KMS-11 (cell line): ENCODE measurements around the gene HOXA4.

Source experiments
- H2AFZ ChIP-seq: fragments of 200-600 bp; sonication (generic); 2 replicates; pipeline ENCODE4 v1.6.1; 2016; ENCODE audit warnings: antibody characterized with exemption, mixed run types, low read depth
- H3K27ac ChIP-seq: fragments of 200-600 bp; sonication (generic); 2 replicates; pipeline ENCODE4 v1.6.1; 2016; ENCODE audit warnings: mild to moderate bottlenecking, mixed run types
- H3K27me3 ChIP-seq: fragments of 200-600 bp; sonication (generic); 2 replicates; pipeline ENCODE4 v1.6.1; 2017; ENCODE audit warnings: mild to moderate bottlenecking, low read depth, mixed run types, moderate library complexity; ENCODE audit not compliant: insufficient read depth
- H3K36me3 ChIP-seq: fragments of 200-600 bp; sonication (generic); 2 replicates; pipeline ENCODE4 v1.6.1; 2017; ENCODE audit warnings: mild to moderate bottlenecking, mixed run types; ENCODE audit not compliant: insufficient read depth
- H3K4me1 ChIP-seq: fragments of 200-600 bp; sonication (generic); 2 replicates; pipeline ENCODE4 v1.6.1; 2016; ENCODE audit warnings: mild to moderate bottlenecking, low read depth, mixed run types; ENCODE audit not compliant: poor library complexity, severe bottlenecking
- H3K4me2 ChIP-seq: fragments of 200-600 bp; sonication (generic); 2 replicates; pipeline ENCODE4 v1.7.0; 2016; ENCODE audit warnings: mild to moderate bottlenecking, mixed run types
- H3K4me3 ChIP-seq: fragments of 200-600 bp; sonication (generic); IDR thresholded peaks from 2 replicates; pipeline ENCODE4 v1.6.1; 2017; ENCODE audit warnings: low read depth, low read length, mixed read lengths; ENCODE audit not compliant: insufficient read depth
- H3K79me2 ChIP-seq: fragments of 200-600 bp; sonication (generic); 2 replicates; pipeline ENCODE4 v1.6.1; 2016; ENCODE audit warnings: low read depth, mixed run types; ENCODE audit not compliant: insufficient read depth
- H3K9ac ChIP-seq: fragments of 200-600 bp; sonication (generic); 2 replicates; pipeline ENCODE4 v1.6.1; 2016; ENCODE audit warnings: mild to moderate bottlenecking, mixed run types
- H4K20me1 ChIP-seq: fragments of 200-600 bp; sonication (generic); 2 replicates; pipeline ENCODE4 v1.6.1; 2016; ENCODE audit warnings: mild to moderate bottlenecking, mixed run types; ENCODE audit not compliant: insufficient read depth
- CTCF ChIP-seq: fragments of 200-600 bp; sonication (generic); conservative IDR thresholded peaks from 2 replicates; pipeline ENCODE4 v1.6.1; 2017; ENCODE audit warnings: low read depth, mild to moderate bottlenecking, antibody characterized with exemption, low read length, moderate library complexity, mixed read lengths

Gene HOXA4

DNA sequence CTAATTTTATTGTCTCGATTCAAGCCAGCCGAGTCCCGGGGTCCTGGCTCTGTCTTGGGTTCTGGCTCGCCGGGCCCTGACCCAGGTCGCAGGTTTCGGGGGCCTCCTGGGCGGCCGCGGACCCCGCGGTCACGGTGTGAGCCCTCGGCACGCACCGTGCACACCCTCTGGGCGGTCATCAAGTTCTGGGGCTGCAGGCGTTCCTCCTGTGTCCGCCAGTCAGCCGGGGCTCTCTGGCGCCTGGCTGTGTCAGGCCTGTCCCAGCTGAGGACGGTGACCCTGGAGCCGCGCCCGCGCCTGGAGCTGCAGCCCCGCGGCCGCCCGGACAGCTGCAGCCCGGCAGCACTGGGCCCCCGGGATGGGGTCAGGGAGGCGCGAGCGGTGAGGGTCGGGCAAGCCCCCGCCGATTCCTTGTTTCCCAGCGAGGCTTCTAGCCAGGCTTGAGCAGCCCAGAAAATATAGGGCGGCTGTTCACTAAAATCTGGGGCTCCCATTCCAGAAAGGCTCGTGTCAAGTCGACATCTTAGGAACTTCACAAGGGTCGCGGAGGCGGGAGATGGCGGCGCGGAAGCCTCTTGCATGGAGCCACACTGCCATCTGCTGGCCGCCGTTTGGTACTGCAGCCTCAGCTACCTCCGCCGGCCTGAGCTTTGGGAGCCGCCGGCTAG is 30.1 kb upstream of the HOXA4 start:
- H3K27me3 ChIP-seq, result no peaks in the 10 kb centered on the region
- H3K9ac ChIP-seq, result peak overlapping the region; percentile 80
- H3K79me2 ChIP-seq, result no peaks in the 10 kb centered on the region
- peak overlapping the region; percentile 38 for H3K27ac ChIP-seq
- H3K4me2 ChIP-seq, result peak overlapping the region; percentile 75
- TF ChIP-seq CTCF, result peak; percentile 99
- H3K36me3 ChIP-seq, result no peaks in the 10 kb centered on the region
- no peaks in the 10 kb centered on the region for H4K20me1 ChIP-seq
- H3K4me1 ChIP-seq, result no peaks in the 10 kb centered on the region
- peak overlapping the region; percentile 100 for H2AFZ ChIP-seq
- no peak overlapping the region for H3K4me3 ChIP-seq

GRCh38 chr7:27160145-27160545 is 29.6 kb upstream of the HOXA4 start:
- no peak for TF ChIP-seq CTCF
- Histone ChIP-seq H3K4me1 (no peaks in the 10 kb centered on the region), H3K27me3 (no peaks in the 10 kb centered on the region), H3K4me3 (no peak overlapping the region), H3K27ac (no peak overlapping the region), H2AFZ (peak overlapping the region; percentile 100), H3K9ac (peak overlapping the region; percentile 80; the same call in 1 of the 2 replicates), H3K36me3 (no peaks in the 10 kb centered on the region), H3K79me2 (no peaks in the 10 kb centered on the region), H4K20me1 (no peaks in the 10 kb centered on the region), H3K4me2 (peak overlapping the region; percentile 75)

DNA sequence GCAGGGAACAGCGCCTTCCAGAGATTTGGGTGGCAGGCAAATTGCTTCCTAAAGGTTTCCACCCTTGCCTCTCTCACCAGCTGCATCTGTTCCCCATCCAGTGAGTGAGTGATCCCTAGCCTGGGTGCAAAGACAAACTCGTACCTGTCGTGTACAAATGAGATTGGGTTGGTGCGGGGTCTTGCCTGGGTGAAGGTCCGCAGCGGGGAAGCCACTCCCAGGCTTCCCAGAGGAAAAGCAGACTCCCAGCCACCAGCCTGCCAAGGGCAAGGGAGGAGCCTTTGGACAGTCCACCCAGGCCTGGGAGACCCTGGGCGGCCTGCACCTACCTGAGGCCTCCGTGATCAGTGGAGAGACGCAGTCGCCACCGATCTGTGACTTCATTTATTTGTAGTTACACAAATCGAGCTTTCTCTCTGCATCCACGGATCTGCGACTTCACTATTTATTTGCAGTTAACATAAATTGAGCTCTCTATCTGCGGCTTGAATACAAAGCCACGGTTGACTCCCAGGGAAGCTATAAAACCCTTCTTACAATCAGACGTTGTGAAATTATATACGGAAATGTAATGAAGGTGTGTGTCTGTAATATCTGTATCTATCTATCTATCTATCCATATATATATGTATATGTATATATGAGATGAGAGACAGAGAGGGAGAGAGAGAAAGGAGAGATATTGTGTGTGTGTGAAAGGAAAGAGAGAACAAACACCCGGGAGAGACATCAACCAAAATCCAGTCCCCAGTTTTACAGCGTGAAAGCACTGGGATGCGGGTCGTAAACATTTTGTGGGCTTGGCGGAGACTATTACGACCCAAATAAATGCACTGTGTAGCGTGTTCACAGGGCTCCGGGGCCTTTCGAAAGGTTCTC is 28.9 kb upstream of the HOXA4 start:
- no peak for TF ChIP-seq CTCF
- H3K4me1 ChIP-seq, result no peaks in the 10 kb centered on the region
- H3K79me2 ChIP-seq, result no peaks in the 10 kb centered on the region
- no peaks in the 10 kb centered on the region for H4K20me1 ChIP-seq
- no peak overlapping the region for H3K4me2 ChIP-seq
- no peak overlapping the region for H3K4me3 ChIP-seq
- H3K27me3 ChIP-seq, result no peaks in the 10 kb centered on the region
- no peak overlapping the region for H3K9ac ChIP-seq
- no peaks in the 10 kb centered on the region for H3K36me3 ChIP-seq
- no peak overlapping the region for H3K27ac ChIP-seq
- peak overlapping the region; percentile 100; the same call in 1 of the 2 replicates for H2AFZ ChIP-seq

DNA sequence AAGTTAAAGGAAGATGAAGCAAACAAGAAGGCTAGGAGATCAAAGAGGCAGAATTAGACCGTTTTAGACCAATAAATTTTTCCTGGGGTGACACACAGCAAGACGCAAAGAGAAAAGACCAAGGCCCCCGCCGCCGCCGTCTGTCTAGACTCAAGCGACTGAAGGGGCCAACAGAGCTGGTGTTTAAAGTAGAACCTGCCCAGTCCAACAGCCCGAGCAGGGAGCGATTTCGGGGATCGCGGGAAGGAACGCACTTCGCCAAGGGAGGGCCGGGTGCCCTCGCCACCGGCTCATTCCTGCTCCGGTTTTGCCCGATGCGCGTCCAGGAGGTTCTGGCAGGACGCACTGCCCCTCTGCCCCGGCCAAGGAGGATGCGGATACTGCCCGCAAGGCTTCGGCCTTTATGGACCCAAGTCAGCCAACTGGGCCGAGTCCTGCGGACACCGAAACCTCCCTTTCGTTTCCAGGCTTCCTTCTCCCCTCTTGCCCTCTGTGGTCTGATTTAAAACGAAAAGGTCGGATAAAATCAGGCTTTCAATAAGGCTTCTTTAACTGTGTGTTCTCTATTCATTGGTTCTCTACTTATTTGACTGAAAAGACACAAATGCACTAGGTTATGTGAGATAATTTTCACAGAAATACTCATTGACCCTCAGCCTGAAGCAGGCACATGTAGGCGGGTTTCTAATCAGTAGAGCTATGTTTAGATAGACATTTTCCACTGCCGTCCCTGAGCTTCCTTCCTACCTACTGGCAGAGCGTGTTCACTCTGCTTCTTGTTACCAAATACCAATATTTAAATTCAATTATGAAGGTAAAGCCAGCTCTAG is 28.1 kb upstream of the HOXA4 start:
- no peaks in the 10 kb centered on the region for H4K20me1 ChIP-seq
- no peaks in the 10 kb centered on the region for H3K4me1 ChIP-seq
- H3K4me2 ChIP-seq, result no peak overlapping the region
- no peaks in the 10 kb centered on the region for H3K27me3 ChIP-seq
- no peak for TF ChIP-seq CTCF
- no peaks in the 10 kb centered on the region for H3K79me2 ChIP-seq
- H3K4me3 ChIP-seq, result no peak overlapping the region
- no peak overlapping the region for H3K27ac ChIP-seq
- no peak overlapping the region for H3K9ac ChIP-seq
- no peaks in the 10 kb centered on the region for H3K36me3 ChIP-seq
- no peak overlapping the region for H2AFZ ChIP-seq
